IMR-90 (cell line): ENCODE results near the gene DUSP22. TPM values are rescaled to one million over a fixed set of nuclear protein-coding genes. Genes with fewer than 3 reads are reported as not detected.

ENCODE experiments used
- ATAC-seq: fragments of 200-7000 bp; cut with Tn5 transposase; 2 replicates; pipeline ENCODE4 v1.9.1; 2020; ENCODE audit warnings: low read depth, mild to moderate bottlenecking, moderate library complexity
- BruUV-seq: library from RNA; stranded (reverse); fragments of 400-500 nt; replicated peaks from 2 replicates; lab custom pipeline; 2021; lab: Mats Ljungman, UMichigan
- CTCF ChIA-PET: fragments of 300-600 bp; formaldehyde crosslinking; extraction: SDS; loops from one replicate; lab custom pipeline; 2021; ENCODE audit warnings: antibody characterized with exemption; lab: Yijun Ruan, JAX
- POLR2A ChIA-PET: fragments of 300-600 bp; sonication (Branson Sonifier 250); formaldehyde crosslinking; loops from one replicate; lab custom pipeline; 2022; ENCODE audit warnings: antibody characterized with exemption; ENCODE audit not compliant: unreplicated experiment; lab: Charles Lee
- DNase-seq: peaks from one replicate; pipeline ENCODE4 v3.0.0; 2013
- H2AFZ ChIP-seq: replicated peaks from 2 replicates; pipeline ENCODE3; 2013; ENCODE audit warnings: low read length, mild to moderate bottlenecking; ENCODE audit not compliant: poor library complexity
- H2AK5ac ChIP-seq: 2 replicates; pipeline ENCODE4 v1.6.1; 2013; ENCODE audit warnings: low read depth, low read length, inconsistent platforms
- H2AK9ac ChIP-seq: replicated peaks from 2 replicates; pipeline ENCODE3; 2013; ENCODE audit warnings: mild to moderate bottlenecking, low read depth, low read length, moderate library complexity; ENCODE audit not compliant: poor library complexity
- H2BK120ac ChIP-seq: 2 replicates; pipeline ENCODE4 v1.6.1; 2013; ENCODE audit warnings: low read depth, low read length, inconsistent platforms
- H2BK15ac ChIP-seq: 3 replicates; pipeline ENCODE4 v1.6.1; 2013; ENCODE audit warnings: low read depth, low read length, inconsistent platforms
- H2BK20ac ChIP-seq: 2 replicates; pipeline ENCODE4 v1.6.1; 2013; ENCODE audit warnings: low read depth, mild to moderate bottlenecking, inconsistent platforms, low read length, moderate library complexity
- H2BK5ac ChIP-seq: 2 replicates; pipeline ENCODE4 v1.6.1; 2013; ENCODE audit warnings: mild to moderate bottlenecking, low read depth, low read length, inconsistent platforms; ENCODE audit not compliant: poor library complexity, severe bottlenecking
- H3K14ac ChIP-seq: replicated peaks from 2 replicates; pipeline ENCODE4 v1.6.1; 2013; ENCODE audit warnings: low read depth, low read length, inconsistent platforms
- H3K18ac ChIP-seq: 2 replicates; pipeline ENCODE4 v1.6.1; 2013; ENCODE audit warnings: low read depth, low read length, control low read depth
- H3K23ac ChIP-seq: 2 replicates; pipeline ENCODE4 v1.6.1; 2013; ENCODE audit warnings: low read depth, low read length, inconsistent platforms
- H3K27ac ChIP-seq: 2 replicates; pipeline ENCODE4 v1.5.1; 2013; ENCODE audit warnings: mild to moderate bottlenecking, control low read depth, low read length; ENCODE audit not compliant: insufficient read depth
- H3K27me3 ChIP-seq: 2 replicates; pipeline ENCODE4 v1.6.1; 2013; ENCODE audit warnings: low read length; ENCODE audit not compliant: control insufficient read depth, insufficient read depth
- H3K36me3 ChIP-seq: 2 replicates; pipeline ENCODE4 v1.6.1; 2013; ENCODE audit warnings: low read length, mixed read lengths; ENCODE audit not compliant: control insufficient read depth, insufficient read depth
- H3K4ac ChIP-seq: 2 replicates; pipeline ENCODE4 v1.6.1; 2013; ENCODE audit warnings: low read depth, low read length, inconsistent platforms
- H3K4me1 ChIP-seq: 2 replicates; pipeline ENCODE4 v1.6.1; 2013; ENCODE audit warnings: low read length, mixed read lengths; ENCODE audit not compliant: control insufficient read depth, insufficient read depth
- H3K4me2 ChIP-seq: 2 replicates; pipeline ENCODE4 v1.6.1; 2013; ENCODE audit warnings: low read depth, mild to moderate bottlenecking, control low read depth, low read length, moderate library complexity
- H3K4me3 ChIP-seq: 2 replicates; pipeline ENCODE4 v1.5.1; 2013; ENCODE audit warnings: low read depth, mild to moderate bottlenecking, control low read depth, low read length, moderate library complexity; ENCODE audit not compliant: insufficient read depth
- H3K56ac ChIP-seq: 2 replicates; pipeline ENCODE4 v1.6.1; 2013; ENCODE audit warnings: low read length, inconsistent platforms; ENCODE audit not compliant: insufficient read depth; ENCODE audit errors: extremely low read depth
- H3K79me1 ChIP-seq, 2 experiments: 2 replicates each; pipeline ENCODE4 v1.6.1; 2013; ENCODE audit warnings: low read length in 2 of 2, inconsistent platforms in 1 of 2, low read depth in 1 of 2
- H3K9ac ChIP-seq: 2 replicates; pipeline ENCODE4 v1.6.1; 2013; ENCODE audit warnings: low read depth, low read length, control low read depth
- H3K9me1 ChIP-seq: 2 replicates; pipeline ENCODE4 v1.6.1; 2013; ENCODE audit warnings: low read length, inconsistent platforms; ENCODE audit not compliant: insufficient read depth
- H3K9me3 ChIP-seq: 2 replicates; pipeline ENCODE4 v1.6.1; 2013; ENCODE audit warnings: low read length; ENCODE audit not compliant: control insufficient read depth, insufficient read depth
- H4K20me1 ChIP-seq: 2 replicates; pipeline ENCODE4 v1.6.1; 2013; ENCODE audit warnings: low read length, inconsistent platforms; ENCODE audit not compliant: insufficient read depth
- H4K5ac ChIP-seq: 2 replicates; pipeline ENCODE4 v1.6.1; 2013; ENCODE audit warnings: mild to moderate bottlenecking, low read depth, low read length, control low read depth
- H4K8ac ChIP-seq, 2 experiments: 2 replicates each; pipeline ENCODE4 v1.6.1; 2013; ENCODE audit warnings: low read depth in 2 of 2, low read length in 2 of 2, control low read depth in 1 of 2, inconsistent platforms in 1 of 2
- H4K91ac ChIP-seq: 2 replicates; pipeline ENCODE4 v1.6.1; 2013; ENCODE audit warnings: low read depth, low read length, inconsistent platforms; ENCODE audit not compliant: insufficient read depth
- CTCF ChIP-seq: conservative IDR thresholded peaks from 2 replicates; pipeline ENCODE4 v1.5.1; 2012; ENCODE audit warnings: mild to moderate bottlenecking, low read depth, low read length, improper control_type of control experiment
- RCOR1 ChIP-seq: IDR thresholded peaks from 2 replicates; pipeline ENCODE4 v1.6.1; 2012; ENCODE audit warnings: mild to moderate bottlenecking, low read length, improper control_type of control experiment; ENCODE audit not compliant: insufficient replicate concordance
- WGBS, 2 experiments: methylation state at CpG; one replicate each; pipeline versions ENCODE4 v1.1.5 to v1.1.7; 2013; ENCODE audit warnings: missing lambda C conversion rate in 2 of 2; ENCODE audit not compliant: insufficient read length in 1 of 2; ENCODE audit errors: extremely low coverage in 2 of 2; 5-methylcytosine and 5-hydroxymethylcytosine counted together
- dilution Hi-C: fragments of 300-500 bp; cut with HindIII; formaldehyde crosslinking; loops from one replicate; pipeline ENCODE4 v1.14.3; 2018; ENCODE audit warnings: low sequenced_read_pairs; ENCODE audit not compliant: unreplicated experiment
- in situ Hi-C: fragments of 300-500 bp; cut with MboI; formaldehyde crosslinking; loops from 3 replicates; pipeline ENCODE4 v1.14.3; 2019; ENCODE audit warnings: low sequenced_read_pairs, inconsistent platforms, mixed read lengths
- intact Hi-C: fragments of 100-400 bp; cut with micrococcal nuclease; formaldehyde crosslinking; loops from 2 replicates; pipeline ENCODE4 v1.10.0; 2022
- polyA plus RNA-seq, 3 experiments: library from polyadenylated mRNA; depleted of rRNA; stranded (reverse); fragments of >200 nt; gene quantifications; 2 replicates each; pipeline ENCODE4 v1.2.3, GENCODE V29; 2012; ENCODE audit warnings: low replicate concordance in 1 of 3
- total RNA-seq: library from RNA; depleted of rRNA; stranded (reverse); fragments of >200 nt; gene quantifications from 2 replicates; pipeline ENCODE4 v1.2.3, GENCODE V29; 2012

The DUSP22 gene
- total and polyA plus RNA-seq, 2 of the 4 experiments (the other 2 are of a cell fraction), result 7.1 to 8.2 TPM

- H3K18ac ChIP-seq, result no peak overlapping the region
- dilution Hi-C loops, result no loop called here
- H4K20me1 ChIP-seq, result no peaks in the 10 kb centered on the region
- H3K23ac ChIP-seq, result no peak overlapping the region
- no peaks in the 10 kb centered on the region for H3K79me1 ChIP-seq
- H4K91ac ChIP-seq, result no peak overlapping the region
- no peak overlapping the region for H4K8ac ChIP-seq
- H3K4me2 ChIP-seq, result no peak overlapping the region
- peaks cover 8% of the 10 kb centered on the region; the same call in 1 of the 2 replicates for H3K27me3 ChIP-seq
- 81% methylated on average over 8 of the region's 12 CpGs; no CpG with 5 or more reads in 1 of the 2 experiments for WGBS, 2 experiments
- no peak overlapping the region for H2BK15ac ChIP-seq
- no peak overlapping the region for H3K27ac ChIP-seq
- no peak overlapping the region for H3K14ac ChIP-seq
- no peaks in the 10 kb centered on the region for H3K4me1 ChIP-seq
- H3K4ac ChIP-seq, result no peak overlapping the region
- no peak overlapping the region for H2BK120ac ChIP-seq
- H2BK20ac ChIP-seq, result no peak overlapping the region
- peaks cover 24% of the 10 kb centered on the region for H3K9me3 ChIP-seq
- in situ Hi-C loops, result no loop called here
- POLR2A ChIA-PET, result no interaction called here
- H2BK5ac ChIP-seq, result no peak overlapping the region
- H3K4me3 ChIP-seq, result no peak overlapping the region
- H2AK9ac ChIP-seq, result no peak overlapping the region
- CTCF ChIA-PET, result interaction anchor here (0.5 to 1.1 kb wide), 2 partner anchors 12 to 205 kb away, joined by 3 to 5 read pairs; no protein-coding TSS in a partner anchor
- intact Hi-C loops, result no loop called here
- no peak overlapping the region for H2AFZ ChIP-seq
- no peak for ATAC-seq
- no peak for TF ChIP-seq RCOR1
- TF ChIP-seq CTCF, result no peak
- H4K5ac ChIP-seq, result no peak overlapping the region
- no peaks in the 10 kb centered on the region for H3K9me1 ChIP-seq
- H3K56ac ChIP-seq, result no peak overlapping the region
- no peak overlapping the region for H3K9ac ChIP-seq
- no TSS peak for BruUV-seq
- H3K36me3 ChIP-seq, result no peaks in the 10 kb centered on the region
- DNase-seq, result no peak
- no peak overlapping the region for H2AK5ac ChIP-seq
Measured at GRCh38 chr6:363291-363690, 71.0 kb downstream of the DUSP22 start.
